K562 (cell line): Measurements from ENCODE around the gene FCGR3A. TPM values are rescaled to one million over a fixed set of nuclear protein-coding genes. Genes with fewer than 3 reads are reported as not detected.
"Not testable (repeated sequence)": the region's sequence is repeated elsewhere in the genome, so short reads cannot be mapped to it uniquely, and the experiment has no call there.

Experiments used
- ATAC-seq: fragments of 200-7000 bp; cut with Tn5 transposase; 3 replicates; pipeline ENCODE4 v1.9.1; 2020; ENCODE audit warnings: moderate library complexity
- BruUV-seq: library from RNA; stranded (reverse); fragments of 400-500 nt; replicated peaks from 2 replicates; lab custom pipeline; 2021; lab: Mats Ljungman, UMichigan
- CTCF ChIA-PET: fragments of 300-600 bp; formaldehyde crosslinking; extraction: SDS; loops from one replicate; lab custom pipeline; 2021; ENCODE audit warnings: low intra/inter-chr PET ratio; lab: Yijun Ruan, JAX
- POLR2A ChIA-PET: fragments of 300-600, 350-650 bp; sonication (Branson Sonifier 250); formaldehyde crosslinking; extraction: SDS; loops from one replicate; lab custom pipeline; 2021; ENCODE audit warnings: antibody characterized with exemption, inconsistent platforms; lab: Yijun Ruan, JAX
- DNase-seq, 4 experiments: peaks; one replicate each; pipeline versions ENCODE4 v3.0.0 to v3.0.0-alpha.2; 2011 to 2018; ENCODE audit warnings: low spot score in 3 of 4, mixed read lengths in 3 of 4; ENCODE audit errors: extremely low read depth in 1 of 4
- FAIRE-seq: peaks from 2 replicates; lab custom pipeline; 2011; peaks lifted over from hg19 to GRCh38; lab: Jason Lieb, UNC
- H2AFZ ChIP-seq: 2 replicates; pipeline ENCODE4 v1.6.0; 2011; ENCODE audit warnings: low read depth, low read length, control low read depth, inconsistent platforms
- H3K27ac ChIP-seq: fragments of 200-600 bp; 3 replicates; pipeline ENCODE4 v1.8.0; 2011; ENCODE audit warnings: low read depth, mild to moderate bottlenecking, control low read depth, inconsistent platforms, low read length, moderate library complexity, mixed read lengths; ENCODE audit errors: extremely low read depth
- H3K27me3 ChIP-seq, 2 experiments: fragments of 300-600 bp in 1 of 2; 2 replicates in 1 of 2; 3 replicates in 1 of 2; pipeline versions ENCODE4 v1.6.0 to v1.8.0; 2011; ENCODE audit warnings: inconsistent platforms in 2 of 2, low read length in 2 of 2, mild to moderate bottlenecking in 1 of 2, mixed read lengths in 1 of 2, moderate library complexity in 1 of 2; ENCODE audit not compliant: control insufficient read depth in 2 of 2, insufficient read depth in 2 of 2
- H3K36me3 ChIP-seq: fragments of 300-600 bp; 3 replicates; pipeline ENCODE4 v1.8.0; 2011; ENCODE audit warnings: mild to moderate bottlenecking, low read length, inconsistent platforms; ENCODE audit not compliant: control insufficient read depth, insufficient read depth
- H3K4me1 ChIP-seq, 2 experiments: fragments of 200-600 bp in 1 of 2; replicated peaks in 1 of 2; 2 replicates in 1 of 2; 3 replicates in 1 of 2; pipeline versions ENCODE4 v1.5.1 to v1.8.0; 2011; ENCODE audit warnings: inconsistent platforms in 2 of 2, low read length in 2 of 2, mild to moderate bottlenecking in 1 of 2, mixed read lengths in 1 of 2, moderate library complexity in 1 of 2; ENCODE audit not compliant: control insufficient read depth in 2 of 2, insufficient read depth in 2 of 2
- H3K4me2 ChIP-seq: 2 replicates; pipeline ENCODE4 v1.6.1; 2011; ENCODE audit warnings: low read length, control low read depth, inconsistent platforms, mixed read lengths; ENCODE audit not compliant: insufficient read depth
- H3K4me3 ChIP-seq: fragments of 200-600 bp; sonication (generic), shearing (Covaris generic); 2 replicates; pipeline ENCODE4 v1.5.1; 2016; ENCODE audit warnings: control low read depth, inconsistent platforms
- H3K79me2 ChIP-seq: fragments of 200-600 bp; 3 replicates; pipeline ENCODE4 v1.8.0; 2011; ENCODE audit warnings: low read length, inconsistent platforms; ENCODE audit not compliant: control insufficient read depth, insufficient read depth
- H3K9ac ChIP-seq, 2 experiments: 2 replicates each; pipeline versions ENCODE4 v1.6.0 to v1.6.1; 2011; ENCODE audit warnings: low read depth in 2 of 2, low read length in 2 of 2, control low read depth in 1 of 2, inconsistent platforms in 1 of 2, mild to moderate bottlenecking in 1 of 2, mixed read lengths in 1 of 2; ENCODE audit not compliant: insufficient read depth in 1 of 2
- H3K9me1 ChIP-seq: one replicate; pipeline ENCODE4 v1.6.0; 2011; ENCODE audit warnings: inconsistent platforms, mild to moderate bottlenecking, low read length, moderate library complexity; ENCODE audit not compliant: control insufficient read depth, insufficient read depth
- H3K9me3 ChIP-seq: replicated peaks from 2 replicates; pipeline ENCODE4 v1.5.1; 2011; ENCODE audit warnings: low read depth, low read length, inconsistent platforms; ENCODE audit not compliant: control insufficient read depth, insufficient read depth
- H4K20me1 ChIP-seq: replicated peaks from 2 replicates; pipeline ENCODE4 v1.6.1; 2011; ENCODE audit warnings: low read length, inconsistent platforms, mixed read lengths; ENCODE audit not compliant: control insufficient read depth, insufficient read depth
- WGBS: fragments of 100-300 bp; shearing (Covaris generic); methylation state at CpG from one replicate; pipeline ENCODE4 v1.1.6; 2016; ENCODE audit warnings: low coverage, mixed read lengths; ENCODE audit not compliant: insufficient coverage; ENCODE audit errors: missing lambda C conversion rate; 5-methylcytosine and 5-hydroxymethylcytosine counted together
- in situ Hi-C: fragments of 300-500 bp; cut with MboI; formaldehyde crosslinking; loops from 4 replicates; pipeline ENCODE4 v1.15.0; 2018; ENCODE audit warnings: inconsistent platforms, mixed read lengths
- intact Hi-C: fragments of 100-400 bp; cut with micrococcal nuclease; formaldehyde crosslinking; loops from 2 replicates; pipeline ENCODE4 v1.14.2; 2022
- polyA plus RNA-seq, 8 experiments: library from polyadenylated mRNA; depleted of rRNA in 4 of 8; stranded (reverse) in 5 of 8; unstranded in 3 of 8; fragments of >200 nt; fragmentation: Nextera tagmentation in 2 of 8; fragmentation: Illumina TruSeq in 1 of 8; extraction: Ambion mirVana in 2 of 8; extraction: Trizol in 1 of 8; gene quantifications; 2 replicates each; pipeline versions ENCODE4 v1.2.1 to v1.2.3, GENCODE V29; 2011 to 2014; ENCODE audit warnings: inconsistent platforms in 1 of 8, missing spikeins in 1 of 8
- total RNA-seq, 7 experiments: library from RNA; depleted of rRNA in 6 of 7; stranded (reverse); fragments of >200 nt in 6 of 7; fragmentation: Illumina TruSeq in 2 of 7; extraction: Trizol in 2 of 7; gene quantifications; 2 replicates each; pipeline versions ENCODE4 v1.2.1 to v1.2.3, GENCODE V29; 2011 to 2021; ENCODE audit warnings: low replicate concordance in 1 of 7
- TF ChIP-seq, protein P1 (sequence below): sonication (generic); formaldehyde crosslinking; IDR thresholded peaks from 2 replicates; pipeline ENCODE4 v1.8.1; 2023; ENCODE audit warnings: mild to moderate bottlenecking, missing genetic modification reagents

The FCGR3A gene
- total and polyA plus RNA-seq, 9 of the 15 experiments (the other 6 are each of a cell fraction or from before 2014, with no cell fraction given), result 0.04 to 0.29 (median 0.14) TPM; not detected in 3

DNA sequence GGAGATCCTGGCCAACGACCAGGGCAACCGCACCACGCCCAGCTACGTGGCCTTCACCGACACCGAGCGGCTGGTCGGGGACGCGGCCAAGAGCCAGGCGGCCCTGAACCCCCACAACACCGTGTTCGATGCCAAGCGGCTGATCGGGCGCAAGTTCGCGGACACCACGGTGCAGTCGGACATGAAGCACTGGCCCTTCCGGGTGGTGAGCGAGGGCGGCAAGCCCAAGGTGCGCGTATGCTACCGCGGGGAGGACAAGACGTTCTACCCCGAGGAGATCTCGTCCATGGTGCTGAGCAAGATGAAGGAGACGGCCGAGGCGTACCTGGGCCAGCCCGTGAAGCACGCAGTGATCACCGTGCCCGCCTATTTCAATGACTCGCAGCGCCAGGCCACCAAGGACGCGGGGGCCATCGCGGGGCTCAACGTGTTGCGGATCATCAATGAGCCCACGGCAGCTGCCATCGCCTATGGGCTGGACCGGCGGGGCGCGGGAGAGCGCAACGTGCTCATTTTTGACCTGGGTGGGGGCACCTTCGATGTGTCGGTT lies 24.8 kb downstream of the FCGR3A start:
- not testable (repeated sequence) for ATAC-seq, FAIRE-seq, BruUV-seq

More for the DNA sequence above, 24.8 kb downstream of the FCGR3A start:
- DNase-seq, intact Hi-C loops, H2AFZ ChIP-seq, H3K9ac ChIP-seq, H3K27me3 ChIP-seq, CTCF ChIA-PET, H3K4me2 ChIP-seq, H3K9me3 ChIP-seq, H3K9me1 ChIP-seq, H3K27ac ChIP-seq, H4K20me1 ChIP-seq, H3K36me3 ChIP-seq, H3K4me3 ChIP-seq, H3K79me2 ChIP-seq: not testable (repeated sequence)
- TF ChIP-seq, protein P1, sequence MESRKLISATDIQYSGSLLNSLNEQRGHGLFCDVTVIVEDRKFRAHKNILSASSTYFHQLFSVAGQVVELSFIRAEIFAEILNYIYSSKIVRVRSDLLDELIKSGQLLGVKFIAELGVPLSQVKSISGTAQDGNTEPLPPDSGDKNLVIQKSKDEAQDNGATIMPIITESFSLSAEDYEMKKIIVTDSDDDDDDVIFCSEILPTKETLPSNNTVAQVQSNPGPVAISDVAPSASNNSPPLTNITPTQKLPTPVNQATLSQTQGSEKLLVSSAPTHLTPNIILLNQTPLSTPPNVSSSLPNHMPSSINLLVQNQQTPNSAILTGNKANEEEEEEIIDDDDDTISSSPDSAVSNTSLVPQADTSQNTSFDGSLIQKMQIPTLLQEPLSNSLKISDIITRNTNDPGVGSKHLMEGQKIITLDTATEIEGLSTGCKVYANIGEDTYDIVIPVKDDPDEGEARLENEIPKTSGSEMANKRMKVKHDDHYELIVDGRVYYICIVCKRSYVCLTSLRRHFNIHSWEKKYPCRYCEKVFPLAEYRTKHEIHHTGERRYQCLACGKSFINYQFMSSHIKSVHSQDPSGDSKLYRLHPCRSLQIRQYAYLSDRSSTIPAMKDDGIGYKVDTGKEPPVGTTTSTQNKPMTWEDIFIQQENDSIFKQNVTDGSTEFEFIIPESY (CRISPR knock-in tag), result peak; percentile 85
- WGBS, result 93% methylated on average over 14 of the region's 55 CpGs
- POLR2A ChIA-PET, result interaction anchor here (0.6 kb wide), 1 partner anchor 212 kb away, joined by 3 read pairs; no protein-coding TSS in a partner anchor
- peaks cover 0 to 11% of the 10 kb centered on the region in 2 experiments; a peak in 2 of 5 replicates for H3K4me1 ChIP-seq
- in situ Hi-C loops, result loop anchor here (5.0 kb wide), 1 partner anchor 82 kb away; no protein-coding TSS in a partner anchor
